Liver (tissue), 9 donors: ENCODE data around the gene FARP1. TPM values are rescaled to one million over a fixed set of nuclear protein-coding genes. Genes with fewer than 3 reads are reported as not detected.

Source experiments
- DNase-seq: peaks from one replicate; pipeline ENCODE4 v3.0.0-alpha.2; 2017; ENCODE audit warnings: low spot score
- H3K27ac ChIP-seq, 2 donors: one replicate each; pipeline ENCODE4 v1.7.0; 2013; ENCODE audit warnings: inconsistent platforms in 2 of 2, low read length in 2 of 2, control low read depth in 1 of 2, low read depth in 1 of 2, mild to moderate bottlenecking in 1 of 2
- H3K27me3 ChIP-seq, 4 donors: one replicate each; pipeline versions ENCODE4 v1.6.1 to v1.7.0; 2013; ENCODE audit warnings: low read length in 3 of 4, inconsistent platforms in 1 of 4, mild to moderate bottlenecking in 1 of 4, moderate library complexity in 1 of 4; ENCODE audit not compliant: control insufficient read depth in 4 of 4, insufficient read depth in 4 of 4
- H3K36me3 ChIP-seq, 4 donors: one replicate each; pipeline versions ENCODE4 v1.6.1 to v1.7.0; 2013; ENCODE audit warnings: low read length in 3 of 4, mild to moderate bottlenecking in 3 of 4, low read depth in 1 of 4, moderate library complexity in 1 of 4; ENCODE audit not compliant: control insufficient read depth in 4 of 4, insufficient read depth in 3 of 4
- H3K4me1 ChIP-seq, 4 donors: one replicate each; pipeline versions ENCODE4 v1.6.1 to v1.7.0; 2013; ENCODE audit warnings: low read length in 3 of 4, mild to moderate bottlenecking in 3 of 4, moderate library complexity in 1 of 4; ENCODE audit not compliant: control insufficient read depth in 4 of 4, insufficient read depth in 4 of 4
- H3K4me3 ChIP-seq, 3 donors: one replicate each; pipeline versions ENCODE4 v1.6.1 to v1.7.0; 2013; ENCODE audit warnings: low read length in 3 of 3, control low read depth in 1 of 3, low read depth in 1 of 3, mild to moderate bottlenecking in 1 of 3
- H3K9ac ChIP-seq, 2 donors: one replicate each; pipeline ENCODE4 v1.7.0; 2013; ENCODE audit warnings: low read length in 2 of 2, mild to moderate bottlenecking in 2 of 2, moderate library complexity in 2 of 2, control low read depth in 1 of 2, low read depth in 1 of 2
- H3K9me3 ChIP-seq, 4 donors: one replicate each; pipeline versions ENCODE4 v1.6.1 to v1.7.0; 2013; ENCODE audit warnings: low read length in 3 of 4; ENCODE audit not compliant: control insufficient read depth in 4 of 4
- ATF3 ChIP-seq: IDR thresholded peaks from 2 replicates; pipeline ENCODE4 v1.6.1; 2016; ENCODE audit warnings: antibody characterized with exemption
- HNF4G ChIP-seq: IDR thresholded peaks from 2 replicates; pipeline ENCODE4 v1.6.1; 2016; ENCODE audit warnings: antibody characterized with exemption
- MAX ChIP-seq: IDR thresholded peaks from 2 replicates; pipeline ENCODE4 v1.6.1; 2016; ENCODE audit warnings: antibody characterized with exemption
- NR2F2 ChIP-seq: IDR thresholded peaks from 2 replicates; pipeline ENCODE4 v1.6.1; 2016; ENCODE audit warnings: antibody characterized with exemption
- RAD21 ChIP-seq, 2 donors: IDR thresholded peaks; 2 replicates each; pipeline ENCODE4 v1.6.1; 2016; ENCODE audit warnings: antibody characterized with exemption in 2 of 2, mild to moderate bottlenecking in 2 of 2
- REST ChIP-seq: IDR thresholded peaks from 2 replicates; pipeline ENCODE4 v1.6.1; 2016; ENCODE audit warnings: antibody characterized with exemption, mild to moderate bottlenecking
- SP1 ChIP-seq: IDR thresholded peaks from 2 replicates; pipeline ENCODE4 v1.6.1; 2018; ENCODE audit warnings: antibody characterized with exemption, mild to moderate bottlenecking
- ZBTB33 ChIP-seq: IDR thresholded peaks from 2 replicates; pipeline ENCODE4 v1.6.1; 2016; ENCODE audit warnings: antibody characterized with exemption
- WGBS: extraction: QIAGEN DNeasy Blood & Tissue Kit; methylation state at CpG from one replicate; pipeline ENCODE4 v1.1.7; 2013; 5-methylcytosine and 5-hydroxymethylcytosine counted together
- polyA plus RNA-seq, 2 donors: library from polyadenylated mRNA; stranded (reverse) in 1 of 2; unstranded in 1 of 2; fragments of 200-250 nt in 1 of 2; fragments of >200 nt in 1 of 2; fragmentation: Nextera tagmentation in 1 of 2; extraction: Ambion mirVana in 1 of 2; gene quantifications; one replicate each; pipeline versions ENCODE4 v1.2.1 to v1.2.3, GENCODE V29; 2013 to 2015
- total RNA-seq, 2 donors: library from RNA; depleted of rRNA; stranded (reverse); fragments of >200 nt; gene quantifications; one replicate each; pipeline ENCODE4 v1.2.3, GENCODE V29; 2014
- donor health status: healthy.
- donor health status: healthy.
- donor health status: healthy.
- donor health status: healthy.
- donor health status: healthy.

The FARP1 gene
- total and polyA plus RNA-seq, 4 donors = 28.4 to 62.6 (median 39.8) TPM

GRCh38 chr13:98100481-98100880 lies 42.4 kb upstream of the FARP1 start:
- Histone ChIP-seq H3K36me3 (no peaks in the 10 kb centered on the region), H3K27me3 (no peaks in the 10 kb centered on the region), H3K4me1 (no peaks in the 10 kb centered on the region), H3K4me3 (no peak overlapping the region), H3K9me3 (no peaks in the 10 kb centered on the region), H3K9ac (no peak overlapping the region), H3K27ac (no peak overlapping the region)
- 88% methylated on average over 10 of the region's 10 CpGs for WGBS
- TF ChIP-seq ZBTB33 = no peak
- TF ChIP-seq HNF4G = no peak
- TF ChIP-seq NR2F2 = no peak
- no peak for DNase-seq

GRCh38 chr13:98103531-98103930 lies 39.4 kb upstream of the FARP1 start:
- no peak for DNase-seq
- H3K4me3 ChIP-seq = no peak overlapping the region
- WGBS = 79% methylated on average over 2 of the region's 2 CpGs
- H3K27me3 ChIP-seq = no peaks in the 10 kb centered on the region
- TF ChIP-seq ATF3 = no peak
- no peak for TF ChIP-seq NR2F2
- TF ChIP-seq RAD21 (IDR thresholded peaks at IDR 0.05) = no peak
- no peak for TF ChIP-seq SP1
- no peak for TF ChIP-seq ZBTB33
- TF ChIP-seq REST = no peak
- TF ChIP-seq MAX = no peak
- no peaks in the 10 kb centered on the region for H3K9me3 ChIP-seq
- H3K4me1 ChIP-seq = no peaks in the 10 kb centered on the region
- H3K27ac ChIP-seq = no peak overlapping the region
- H3K9ac ChIP-seq = no peak overlapping the region
- no peaks in the 10 kb centered on the region for H3K36me3 ChIP-seq
